HepG2 (cell line): ENCODE data around the gene RARS2. TPM values are rescaled to one million over a fixed set of nuclear protein-coding genes. Genes with fewer than 3 reads are reported as not detected.

ENCODE experiments used
- CAMTA2 ChIP-seq: sonication (generic); formaldehyde crosslinking; IDR thresholded peaks from 2 replicates; pipeline ENCODE4 v1.4.0; 2020; ENCODE audit warnings: mild to moderate bottlenecking, missing genetic modification reagents, borderline replicate concordance
- ELF1 ChIP-seq: sonication (generic); formaldehyde crosslinking; IDR thresholded peaks from 2 replicates; pipeline ENCODE4 v1.4.0; 2020; ENCODE audit warnings: missing genetic modification reagents
- ELF4 ChIP-seq: sonication (generic); formaldehyde crosslinking; IDR thresholded peaks from 2 replicates; pipeline ENCODE4 v1.5.0; 2020; ENCODE audit warnings: missing genetic modification reagents, mild to moderate bottlenecking, moderate library complexity, borderline replicate concordance
- ETV5 ChIP-seq: IDR thresholded peaks from 2 replicates; pipeline ENCODE4 v1.6.1; 2018; ENCODE audit warnings: missing biosample characterization, missing genetic modification reagents, inconsistent platforms, borderline replicate concordance
- RCOR2 ChIP-seq: IDR thresholded peaks from 2 replicates; pipeline ENCODE4 v1.6.1; 2016; ENCODE audit warnings: missing biosample characterization, missing genetic modification reagents
- SNAPC2 ChIP-seq: sonication (generic); formaldehyde crosslinking; IDR thresholded peaks from 2 replicates; pipeline ENCODE4 v1.8.1; 2022; ENCODE audit warnings: mild to moderate bottlenecking, missing genetic modification reagents
- SOX6 ChIP-seq, 2 experiments: fragments of 450-650 bp in 1 of 2; sonication (generic) in 1 of 2; formaldehyde crosslinking in 1 of 2; IDR thresholded peaks; 2 replicates each; pipeline versions ENCODE4 v1.4.0 to v1.6.1; 2017 to 2020; ENCODE audit warnings: antibody characterized with exemption in 1 of 2, mild to moderate bottlenecking in 1 of 2, missing genetic modification reagents in 1 of 2
- ZFP36 ChIP-seq: fragments of 150-350 bp; IDR thresholded peaks from 2 replicates; pipeline ENCODE4 v1.6.1; 2018; ENCODE audit warnings: borderline replicate concordance, low read length, low read depth; ENCODE audit not compliant: partially characterized antibody
- ZNF264 ChIP-seq: sonication (generic); formaldehyde crosslinking; IDR thresholded peaks from 2 replicates; pipeline ENCODE4 v1.4.0; 2020; ENCODE audit warnings: missing genetic modification reagents
- ZNF329 ChIP-seq: sonication (generic); formaldehyde crosslinking; IDR thresholded peaks from 2 replicates; pipeline ENCODE4 v1.9.0; 2021; ENCODE audit warnings: low read depth, mild to moderate bottlenecking, missing genetic modification reagents
- ZNF543 ChIP-seq: sonication (generic); formaldehyde crosslinking; IDR thresholded peaks from 2 replicates; pipeline ENCODE4 v1.4.0; 2020; ENCODE audit warnings: mild to moderate bottlenecking, missing genetic modification reagents
- ZNF563 ChIP-seq: sonication (generic); formaldehyde crosslinking; IDR thresholded peaks from 2 replicates; pipeline ENCODE4 v1.8.0; 2022; ENCODE audit warnings: mild to moderate bottlenecking, moderate library complexity, missing genetic modification reagents
- ZNF780A ChIP-seq: sonication (generic); formaldehyde crosslinking; IDR thresholded peaks from 2 replicates; pipeline ENCODE4 v1.8.0; 2022; ENCODE audit warnings: mild to moderate bottlenecking, missing genetic modification reagents, moderate library complexity
- ZNF841 ChIP-seq: sonication (generic); formaldehyde crosslinking; IDR thresholded peaks from 2 replicates; pipeline ENCODE4 v1.8.1; 2023; ENCODE audit warnings: missing genetic modification reagents, borderline replicate concordance
- polyA plus RNA-seq, 8 experiments: library from polyadenylated mRNA; depleted of rRNA in 3 of 8; stranded (reverse) in 7 of 8; unstranded in 1 of 8; fragments of >200 nt; fragmentation: Illumina TruSeq in 4 of 8; extraction: Trizol in 4 of 8; gene quantifications; 2 replicates each; pipeline versions ENCODE4 v1.2.1 to v1.2.3, GENCODE V29; 2011 to 2016; ENCODE audit warnings: low read depth in 4 of 8, missing spikeins in 1 of 8, mixed read lengths in 1 of 8; ENCODE audit not compliant: insufficient read depth in 1 of 8
- total RNA-seq, 5 experiments: library from RNA; depleted of rRNA; stranded (reverse); fragments of >200 nt; fragmentation: Illumina TruSeq; extraction: Trizol; gene quantifications; 2 replicates each; pipeline ENCODE4 v1.2.3, GENCODE V29; 2016; ENCODE audit warnings: low read depth in 1 of 5
- TF ChIP-seq, protein P1 (sequence below): sonication (generic); formaldehyde crosslinking; IDR thresholded peaks from 2 replicates; pipeline ENCODE4 v1.8.1; 2022; ENCODE audit warnings: mild to moderate bottlenecking, missing genetic modification reagents
- TF ChIP-seq, protein P2 (sequence below): sonication (generic); formaldehyde crosslinking; IDR thresholded peaks from 2 replicates; pipeline ENCODE4 v1.9.0; 2021; ENCODE audit warnings: missing genetic modification reagents, borderline replicate concordance
- TF ChIP-seq, protein P3 (sequence below): sonication (generic); formaldehyde crosslinking; IDR thresholded peaks from 2 replicates; pipeline ENCODE4 v1.5.0; 2020; ENCODE audit warnings: missing genetic modification reagents
- TF ChIP-seq, protein P4 (sequence below): sonication (generic); formaldehyde crosslinking; IDR thresholded peaks from 2 replicates; pipeline ENCODE4 v1.4.0; 2020; ENCODE audit warnings: missing genetic modification reagents, low read depth, mild to moderate bottlenecking, borderline replicate concordance
- TF ChIP-seq, protein P5 (sequence below): IDR thresholded peaks from 2 replicates; pipeline ENCODE4 v1.6.1; 2016; ENCODE audit warnings: low read depth, borderline replicate concordance
- TF ChIP-seq, protein P6 (sequence below): sonication (generic); formaldehyde crosslinking; IDR thresholded peaks from 2 replicates; pipeline ENCODE4 v1.8.0; 2022; ENCODE audit warnings: missing genetic modification reagents, low read depth, mild to moderate bottlenecking, borderline replicate concordance
- TF ChIP-seq, protein P7 (sequence below): sonication (generic); formaldehyde crosslinking; IDR thresholded peaks from 2 replicates; pipeline ENCODE4 v1.5.1; 2020; ENCODE audit warnings: missing genetic modification reagents, mild to moderate bottlenecking, borderline replicate concordance

RARS2 gene
- total and polyA plus RNA-seq, 2 of the 13 experiments (the other 11 are each of a cell fraction or from before 2014, with no cell fraction given): 23.4 to 80.1 TPM

DNA sequence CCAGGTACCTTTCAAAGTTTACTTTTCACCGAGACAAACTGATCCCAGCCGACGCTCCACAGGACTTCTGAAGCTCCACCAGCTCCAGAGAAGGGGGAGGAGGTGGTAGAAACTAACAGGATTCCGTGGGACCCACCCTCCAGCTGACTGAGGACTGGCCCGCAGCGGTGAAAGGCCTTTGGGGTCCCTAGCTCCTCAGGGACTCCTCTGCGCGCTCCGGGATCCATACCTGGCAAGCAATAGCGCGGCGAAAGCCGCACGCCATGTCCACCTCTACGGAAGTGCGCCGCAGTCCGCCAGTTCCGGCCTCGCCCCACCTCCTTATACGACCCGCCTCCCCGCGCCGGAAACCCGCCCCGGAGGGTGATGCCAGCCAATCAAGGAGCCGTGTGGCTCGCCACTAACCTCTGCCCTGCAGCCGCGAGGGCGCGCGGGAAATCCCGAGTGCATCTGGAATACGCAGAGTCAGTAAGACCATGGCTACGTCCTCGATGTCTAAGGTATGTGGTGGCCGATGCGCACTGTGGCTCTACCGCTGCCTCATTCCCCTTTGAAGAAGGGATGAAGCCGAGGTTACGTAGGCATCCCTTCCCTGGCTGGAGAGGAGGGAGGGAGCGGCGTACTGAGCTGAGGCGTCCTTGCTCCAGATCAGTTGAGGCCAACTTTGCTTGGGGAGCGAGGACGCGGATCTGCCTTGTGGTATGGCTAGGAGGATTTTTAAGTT, at the start of gene RARS2, which contains the start of gene ORC3 (continued):
- TF ChIP-seq, protein P1, sequence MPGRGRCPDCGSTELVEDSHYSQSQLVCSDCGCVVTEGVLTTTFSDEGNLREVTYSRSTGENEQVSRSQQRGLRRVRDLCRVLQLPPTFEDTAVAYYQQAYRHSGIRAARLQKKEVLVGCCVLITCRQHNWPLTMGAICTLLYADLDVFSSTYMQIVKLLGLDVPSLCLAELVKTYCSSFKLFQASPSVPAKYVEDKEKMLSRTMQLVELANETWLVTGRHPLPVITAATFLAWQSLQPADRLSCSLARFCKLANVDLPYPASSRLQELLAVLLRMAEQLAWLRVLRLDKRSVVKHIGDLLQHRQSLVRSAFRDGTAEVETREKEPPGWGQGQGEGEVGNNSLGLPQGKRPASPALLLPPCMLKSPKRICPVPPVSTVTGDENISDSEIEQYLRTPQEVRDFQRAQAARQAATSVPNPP (CRISPR knock-in tag): no peak
- TF ChIP-seq ZNF841 (CRISPR knock-in tag): no peak
- TF ChIP-seq, protein P2, sequence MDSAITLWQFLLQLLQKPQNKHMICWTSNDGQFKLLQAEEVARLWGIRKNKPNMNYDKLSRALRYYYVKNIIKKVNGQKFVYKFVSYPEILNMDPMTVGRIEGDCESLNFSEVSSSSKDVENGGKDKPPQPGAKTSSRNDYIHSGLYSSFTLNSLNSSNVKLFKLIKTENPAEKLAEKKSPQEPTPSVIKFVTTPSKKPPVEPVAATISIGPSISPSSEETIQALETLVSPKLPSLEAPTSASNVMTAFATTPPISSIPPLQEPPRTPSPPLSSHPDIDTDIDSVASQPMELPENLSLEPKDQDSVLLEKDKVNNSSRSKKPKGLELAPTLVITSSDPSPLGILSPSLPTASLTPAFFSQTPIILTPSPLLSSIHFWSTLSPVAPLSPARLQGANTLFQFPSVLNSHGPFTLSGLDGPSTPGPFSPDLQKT (CRISPR knock-in tag): peak; percentile 39; the same call in 1 of the 2 replicates
- no peak for TF ChIP-seq CAMTA2 (CRISPR knock-in tag)
- TF ChIP-seq, protein P3, sequence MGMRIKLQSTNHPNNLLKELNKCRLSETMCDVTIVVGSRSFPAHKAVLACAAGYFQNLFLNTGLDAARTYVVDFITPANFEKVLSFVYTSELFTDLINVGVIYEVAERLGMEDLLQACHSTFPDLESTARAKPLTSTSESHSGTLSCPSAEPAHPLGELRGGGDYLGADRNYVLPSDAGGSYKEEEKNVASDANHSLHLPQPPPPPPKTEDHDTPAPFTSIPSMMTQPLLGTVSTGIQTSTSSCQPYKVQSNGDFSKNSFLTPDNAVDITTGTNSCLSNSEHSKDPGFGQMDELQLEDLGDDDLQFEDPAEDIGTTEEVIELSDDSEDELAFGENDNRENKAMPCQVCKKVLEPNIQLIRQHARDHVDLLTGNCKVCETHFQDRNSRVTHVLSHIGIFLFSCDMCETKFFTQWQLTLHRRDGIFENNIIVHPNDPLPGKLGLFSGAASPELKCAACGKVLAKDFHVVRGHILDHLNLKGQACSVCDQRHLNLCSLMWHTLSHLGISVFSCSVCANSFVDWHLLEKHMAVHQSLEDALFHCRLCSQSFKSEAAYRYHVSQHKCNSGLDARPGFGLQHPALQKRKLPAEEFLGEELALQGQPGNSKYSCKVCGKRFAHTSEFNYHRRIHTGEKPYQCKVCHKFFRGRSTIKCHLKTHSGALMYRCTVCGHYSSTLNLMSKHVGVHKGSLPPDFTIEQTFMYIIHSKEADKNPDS: no peak
- peak; percentile 41; the same call in 1 of the 2 replicates for TF ChIP-seq ELF4 (CRISPR knock-in tag)
- TF ChIP-seq ZNF264 (CRISPR knock-in tag): 0 out of 2 replicates have a peak, but pooled peaks have one; percentile 50
- no peak for TF ChIP-seq ZNF329
- no peak for TF ChIP-seq RCOR2 (CRISPR knock-in tag)
- TF ChIP-seq ZNF780A (CRISPR knock-in tag): no peak
- TF ChIP-seq ZNF543 (CRISPR knock-in tag): 0 out of 2 replicates have a peak, but pooled peaks have one; percentile 22
- no peak for TF ChIP-seq ZFP36
- peak; percentile 94 for TF ChIP-seq ELF1 (CRISPR knock-in tag)
- TF ChIP-seq, protein P4, sequence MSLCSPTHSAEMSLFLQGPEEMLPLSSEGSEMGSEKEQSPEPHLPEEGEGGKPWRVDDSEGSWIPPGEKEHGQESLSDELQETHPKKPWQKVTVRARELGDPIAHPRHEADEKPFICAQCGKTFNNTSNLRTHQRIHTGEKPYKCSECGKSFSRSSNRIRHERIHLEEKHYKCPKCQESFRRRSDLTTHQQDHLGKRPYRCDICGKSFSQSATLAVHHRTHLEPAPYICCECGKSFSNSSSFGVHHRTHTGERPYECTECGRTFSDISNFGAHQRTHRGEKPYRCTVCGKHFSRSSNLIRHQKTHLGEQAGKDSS (CRISPR knock-in tag): peak; percentile 46; the same call in 1 of the 2 replicates
- no peak for TF ChIP-seq SOX6 (IDR thresholded peaks at IDR 0.05)
- TF ChIP-seq SOX6 (CRISPR knock-in tag; IDR thresholded peaks at IDR 0.05): peak; percentile 77
- TF ChIP-seq, protein P5, sequence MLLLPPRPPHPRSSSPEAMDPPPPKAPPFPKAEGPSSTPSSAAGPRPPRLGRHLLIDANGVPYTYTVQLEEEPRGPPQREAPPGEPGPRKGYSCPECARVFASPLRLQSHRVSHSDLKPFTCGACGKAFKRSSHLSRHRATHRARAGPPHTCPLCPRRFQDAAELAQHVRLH (CRISPR knock-in tag): peak; percentile 81; the same call in 1 of the 2 replicates
- TF ChIP-seq, protein P6, sequence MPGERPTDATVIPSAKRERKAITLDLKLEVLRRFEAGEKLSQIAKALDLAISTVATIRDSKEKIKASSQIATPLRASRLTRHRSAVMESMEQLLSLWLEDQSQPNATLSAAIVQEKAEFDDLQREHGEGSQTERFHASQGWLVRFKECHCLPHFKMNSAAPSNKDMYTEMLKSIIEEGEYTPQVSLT (CRISPR knock-in tag): no peak
- TF ChIP-seq, protein P7, sequence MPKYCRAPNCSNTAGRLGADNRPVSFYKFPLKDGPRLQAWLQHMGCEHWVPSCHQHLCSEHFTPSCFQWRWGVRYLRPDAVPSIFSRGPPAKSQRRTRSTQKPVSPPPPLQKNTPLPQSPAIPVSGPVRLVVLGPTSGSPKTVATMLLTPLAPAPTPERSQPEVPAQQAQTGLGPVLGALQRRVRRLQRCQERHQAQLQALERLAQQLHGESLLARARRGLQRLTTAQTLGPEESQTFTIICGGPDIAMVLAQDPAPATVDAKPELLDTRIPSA (CRISPR knock-in tag): no peak
- TF ChIP-seq ETV5 (CRISPR knock-in tag): peak; percentile 89
- TF ChIP-seq SNAPC2 (CRISPR knock-in tag): no peak
- TF ChIP-seq ZNF563: no peak
